ENCODE results near the gene OR2AG2.
"Not testable (repeated sequence)": the region's sequence is repeated elsewhere in the genome, so short reads cannot be mapped to it uniquely, and the experiment has no call there.

The OR2AG2 gene

GRCh38 chr11:6771926-6772893 is at the start of gene OR2AG2:
TSS of gene OR2AG2 (minus strand) at chr11:6771976. CDS start at chr11:6768957, 3,019 bp downstream.
- no peak for DNase-seq (ENCODE audit: low read depth in 2 of 2)

- no peak for DNase-seq (ENCODE audit: low read depth in 2 of 2)
These were observed 47.2 kb upstream of the OR2AG2 start for GRCh38 chr11:6818967-6819366.

GRCh38 chr11:6817694-6818093 is 45.9 kb upstream of the OR2AG2 start:
- DNase-seq (ENCODE audit: low read depth in 2 of 2): no peak

GRCh38 chr11:6813656-6814055 is 41.9 kb upstream of the OR2AG2 start:
- no peak for DNase-seq (ENCODE audit: low read depth in 2 of 2)

- no peak for DNase-seq (ENCODE audit: low read depth in 2 of 2)
These were observed 40.7 kb upstream of the OR2AG2 start for GRCh38 chr11:6812390-6813005.

GRCh38 chr11:6801075-6801474 is 29.3 kb upstream of the OR2AG2 start:
- not testable (repeated sequence) for DNase-seq (ENCODE audit: low read depth in 2 of 2)

GRCh38 chr11:6799402-6799801 is 27.6 kb upstream of the OR2AG2 start, which contains the start of gene OR6A2:
TSS of gene OR6A2 (minus strand) at chr11:6799689. CDS start at chr11:6795708, 3,981 bp downstream.
- DNase-seq (ENCODE audit: low read depth in 2 of 2): no peak

- no peak for DNase-seq (ENCODE audit: low read depth in 2 of 2)
These were observed 22.9 kb upstream of the OR2AG2 start for GRCh38 chr11:6794639-6795038.

- no peak for DNase-seq (ENCODE audit: low read depth in 2 of 2)
These were observed 18.8 kb upstream of the OR2AG2 start for GRCh38 chr11:6790546-6790945.

- DNase-seq (ENCODE audit: low read depth in 2 of 2): no peak
These were observed 10.9 kb upstream of the OR2AG2 start, which contains the start of gene OR2AG1 for GRCh38 chr11:6782720-6783119. TSS of gene OR2AG1 (plus strand) at chr11:6783020. CDS start at chr11:6785038, 2,018 bp downstream.

- DNase-seq (ENCODE audit: low read depth in 2 of 2): no peak
These were observed 9.1 kb upstream of the OR2AG2 start for GRCh38 chr11:6780829-6781228.

- DNase-seq (ENCODE audit: low read depth in 2 of 2): no peak
These were observed 6.7 kb upstream of the OR2AG2 start for GRCh38 chr11:6778518-6778917.

GRCh38 chr11:6757373-6757967 is 14.3 kb downstream of the OR2AG2 start:
- DNase-seq (ENCODE audit: low read depth in 2 of 2): no peak

GRCh38 chr11:6755953-6756347 is 15.8 kb downstream of the OR2AG2 start:
- no peak for DNase-seq (ENCODE audit: low read depth in 2 of 2)

- no peak for DNase-seq (ENCODE audit: low read depth in 2 of 2)
These were observed 16.3 kb downstream of the OR2AG2 start for GRCh38 chr11:6755303-6755952.

GRCh38 chr11:6747097-6747668 is 24.6 kb downstream of the OR2AG2 start:
- no peak for DNase-seq (ENCODE audit: low read depth in 2 of 2)

- DNase-seq (ENCODE audit: low read depth in 2 of 2): no peak
These were observed 25.1 kb downstream of the OR2AG2 start for GRCh38 chr11:6746626-6747025.

GRCh38 chr11:6746086-6746618 is 25.6 kb downstream of the OR2AG2 start:
- DNase-seq (ENCODE audit: low read depth in 2 of 2): no peak

- no peak for DNase-seq (ENCODE audit: low read depth in 2 of 2)
These were observed 26.2 kb downstream of the OR2AG2 start for GRCh38 chr11:6745465-6746015.

GRCh38 chr11:6745018-6745417 is 26.8 kb downstream of the OR2AG2 start:
- DNase-seq (ENCODE audit: low read depth in 2 of 2): no peak

GRCh38 chr11:6742260-6742659 is 29.5 kb downstream of the OR2AG2 start:
- no peak for DNase-seq (ENCODE audit: low read depth in 2 of 2)

All from stimulated activated CD8-positive, alpha-beta memory T cell treated with anti-CD3 and anti-CD28 coated beads, Interleukin-2, amount 100 ng/mL, for 48 hours (primary cell).